ENCODE results near the gene TGFBRAP1. TPM values are rescaled to one million over a fixed set of nuclear protein-coding genes. Genes with fewer than 3 reads are reported as not detected.

Gene TGFBRAP1
- total RNA-seq, 1 donor from 2014 or later, result 10.3 TPM

DNA sequence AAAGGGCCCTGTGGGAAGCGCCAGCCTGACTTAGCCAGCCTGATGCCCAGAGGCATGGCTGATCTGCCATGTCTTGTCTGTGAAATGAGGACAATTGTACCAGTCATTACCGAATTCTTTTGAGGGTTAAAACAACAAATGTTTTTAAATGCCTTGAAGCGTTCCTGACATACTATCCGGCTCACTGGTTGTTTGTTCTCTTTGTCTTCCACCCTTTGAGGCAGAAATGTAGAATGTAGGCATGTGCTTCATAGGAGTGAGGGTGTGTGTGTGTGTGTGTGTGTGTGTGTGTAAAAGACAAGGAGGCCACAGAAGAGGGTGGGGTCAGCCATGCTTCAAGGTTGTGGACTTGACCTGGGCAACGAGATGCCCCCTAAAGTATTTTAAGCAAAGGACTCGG lies 35.5 kb downstream of the TGFBRAP1 start:
- ATAC-seq (no peak), DNase-seq (ENCODE audit: missing footprints) (no peak)
- intact Hi-C loops (cut with DNase I), result no loop called here

DNA sequence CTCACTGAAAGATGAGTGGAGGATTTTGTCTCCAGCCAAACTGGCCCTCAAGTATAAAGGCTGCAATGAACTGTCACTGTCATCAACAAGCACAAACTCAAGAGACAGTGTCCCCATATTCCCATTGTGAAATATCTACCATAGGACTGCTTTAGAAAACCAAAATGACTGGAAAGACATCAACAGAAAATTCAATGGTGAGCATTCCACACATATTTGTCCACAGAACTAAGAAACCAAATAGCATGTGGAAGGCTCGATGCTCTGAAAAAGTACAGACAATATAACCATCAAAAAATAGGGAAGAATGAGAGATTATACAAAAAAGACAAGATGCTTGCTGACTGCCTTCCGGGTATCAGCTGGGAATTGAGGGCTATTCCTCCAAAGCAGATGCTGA lies 37.6 kb downstream of the TGFBRAP1 start:
- no peak for DNase-seq (ENCODE audit: missing footprints)
- no peak for ATAC-seq
- intact Hi-C loops (cut with DNase I), result no loop called here

DNA sequence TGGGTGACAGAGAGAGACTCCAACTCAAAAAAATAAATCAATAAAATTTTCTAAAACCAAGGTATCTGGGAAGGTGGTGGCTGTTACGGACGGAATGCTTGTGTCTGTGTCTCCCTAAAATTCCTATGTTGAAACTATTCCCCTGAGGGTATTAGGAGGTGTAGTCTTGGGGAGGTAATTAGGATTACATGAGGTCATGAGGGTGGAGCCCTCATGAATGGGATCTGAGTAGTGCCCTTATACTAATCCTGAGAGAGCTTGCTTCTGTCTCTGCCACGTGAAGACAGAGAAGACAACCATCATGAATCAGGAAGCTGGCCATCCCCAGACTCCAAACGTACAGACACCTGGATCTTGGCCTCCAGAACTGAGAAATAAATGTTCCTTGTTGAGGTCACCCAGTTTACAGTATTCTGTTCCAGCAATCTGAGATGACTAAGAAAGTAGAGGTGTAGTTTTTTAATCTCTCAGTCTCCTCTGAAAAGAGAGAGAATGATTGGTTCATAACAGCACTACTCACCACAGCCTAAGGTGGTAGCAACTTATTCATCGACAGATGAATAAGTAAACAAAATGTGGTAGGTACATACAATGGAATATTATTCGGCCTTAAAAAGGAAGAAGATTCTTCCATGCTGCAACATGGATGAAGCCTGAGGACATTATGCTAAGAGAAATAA lies 38.4 kb downstream of the TGFBRAP1 start:
- intact Hi-C loops (cut with DNase I), result no loop called here
- DNase-seq (ENCODE audit: missing footprints) (no peak), ATAC-seq (no peak)

DNA sequence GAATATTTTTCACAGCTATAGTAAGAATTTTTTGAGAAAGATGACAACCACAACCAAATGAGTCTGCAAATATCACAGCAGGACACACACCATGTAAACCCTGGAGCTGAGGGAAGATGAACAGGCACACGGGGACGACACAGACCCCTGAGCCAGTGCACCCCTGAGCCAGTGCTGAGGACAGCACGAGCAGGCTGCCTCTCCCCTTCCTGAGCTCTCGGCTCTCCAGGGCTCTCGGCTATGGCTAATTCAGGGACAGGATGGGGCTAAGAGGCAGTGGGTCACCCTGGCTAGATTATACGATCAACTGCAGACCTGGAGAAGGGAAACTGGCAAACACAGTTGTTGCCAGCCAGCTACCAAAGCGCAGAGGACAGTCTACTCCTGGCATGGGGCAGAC lies 41.4 kb downstream of the TGFBRAP1 start:
- ATAC-seq, result no peak
- intact Hi-C loops (cut with DNase I), result no loop called here
- DNase-seq (ENCODE audit: missing footprints), result no peak

- DNase-seq (ENCODE audit: missing footprints), result no peak
- intact Hi-C loops (cut with DNase I), result no loop called here
- ATAC-seq, result no peak
Measured at GRCh38 chr2:105287692-105288091, 41.8 kb downstream of the TGFBRAP1 start.

DNA sequence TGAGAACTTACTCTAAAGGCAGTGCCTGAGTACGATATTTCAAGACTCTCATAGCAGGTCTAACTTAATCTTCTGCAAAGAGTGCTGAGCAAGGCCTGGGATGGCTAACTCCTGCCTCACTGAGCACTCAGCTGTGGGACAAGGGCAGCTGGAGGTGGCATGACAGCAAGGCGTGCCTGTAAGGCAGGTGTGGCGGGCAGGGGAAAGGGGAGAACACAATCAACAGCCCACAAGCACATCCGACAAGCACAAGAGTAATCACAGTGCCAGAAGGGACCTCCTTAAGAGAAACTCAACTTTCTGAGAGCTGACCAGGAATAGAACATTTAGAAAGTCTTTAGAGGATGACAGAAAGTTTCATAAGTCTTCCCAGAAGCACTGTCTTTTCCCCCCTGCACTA lies 46.0 kb downstream of the TGFBRAP1 start:
- intact Hi-C loops (cut with DNase I), result no loop called here
- ATAC-seq, result no peak
- no peak for DNase-seq (ENCODE audit: missing footprints)

DNA sequence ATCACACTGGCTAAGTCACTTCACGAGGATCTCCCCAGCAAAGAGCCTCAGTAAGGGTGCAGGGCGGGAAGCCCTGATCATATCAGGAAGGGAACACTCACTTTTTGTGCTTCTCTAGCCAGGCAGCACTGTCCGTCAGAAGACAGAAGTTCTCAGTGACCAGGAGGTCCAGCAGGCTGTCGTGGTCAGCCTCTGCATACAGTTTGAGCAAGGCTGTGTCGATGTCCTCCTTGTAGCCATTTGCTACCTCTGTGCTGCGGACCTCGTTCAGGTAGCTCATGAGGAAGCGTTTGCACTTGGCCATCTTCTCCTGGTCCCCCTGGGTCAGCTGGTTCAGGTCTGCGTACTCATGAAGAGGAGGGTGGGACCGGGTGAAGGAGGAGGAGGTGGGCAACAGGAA lies 49.3 kb downstream of the TGFBRAP1 start:
- intact Hi-C loops (cut with DNase I), result no loop called here
- DNase-seq (ENCODE audit: missing footprints) (no peak), ATAC-seq (no peak)

DNA sequence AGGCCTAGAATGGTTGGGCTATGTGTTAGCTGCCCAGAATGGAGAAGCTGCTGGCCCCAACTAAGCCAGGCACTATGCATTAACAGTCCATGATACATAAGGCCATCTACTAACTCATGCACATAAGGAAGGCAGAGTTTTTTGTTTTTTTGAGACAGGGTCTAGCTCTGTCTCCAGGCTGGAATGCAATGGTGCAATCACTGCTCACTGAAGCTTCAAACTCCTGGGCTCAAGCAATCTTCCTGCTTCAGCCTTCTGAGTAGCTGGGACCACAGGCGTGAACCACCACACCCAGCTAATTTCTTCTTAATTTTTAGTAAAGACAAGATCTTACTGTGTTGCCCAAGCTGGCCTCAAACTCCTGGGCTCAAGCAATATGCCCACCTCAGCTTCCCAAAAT lies 50.4 kb downstream of the TGFBRAP1 start:
- ATAC-seq, result no peak
- DNase-seq (ENCODE audit: missing footprints), result no peak
- intact Hi-C loops (cut with DNase I), result no loop called here

- intact Hi-C loops (cut with DNase I), result no loop called here
- DNase-seq (ENCODE audit: missing footprints) (no peak), ATAC-seq (no peak)
Measured at GRCh38 chr2:105278654-105279053, 50.9 kb downstream of the TGFBRAP1 start.

DNA sequence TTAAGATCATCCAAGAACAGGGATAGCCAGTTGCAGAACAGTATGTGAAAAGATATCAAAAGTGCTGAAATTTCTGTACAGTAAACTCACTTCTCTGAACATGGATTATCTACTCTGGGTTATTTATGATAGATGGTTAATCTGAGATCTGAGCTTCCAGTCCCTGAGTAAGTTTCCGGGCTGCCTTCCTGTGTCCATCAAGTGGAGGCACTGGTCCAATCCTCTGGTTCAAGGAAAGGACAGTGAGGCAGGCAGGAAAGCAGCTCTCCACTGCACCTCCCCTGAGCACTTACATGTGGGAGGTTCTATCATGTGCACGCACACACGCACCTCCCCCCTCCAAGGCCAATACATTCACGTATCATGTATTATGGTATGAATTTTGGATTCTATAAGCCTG lies 55.5 kb downstream of the TGFBRAP1 start:
- no peak for ATAC-seq
- intact Hi-C loops (cut with DNase I), result no loop called here

GRCh38 chr2:105272176-105272575 lies 57.4 kb downstream of the TGFBRAP1 start:
- DNase-seq (ENCODE audit: missing footprints) (no peak), ATAC-seq (no peak)
- intact Hi-C loops (cut with DNase I), result no loop called here

More for the DNA sequence above, 55.5 kb downstream of the TGFBRAP1 start:
- DNase-seq (ENCODE audit: missing footprints), result no peak

DNA sequence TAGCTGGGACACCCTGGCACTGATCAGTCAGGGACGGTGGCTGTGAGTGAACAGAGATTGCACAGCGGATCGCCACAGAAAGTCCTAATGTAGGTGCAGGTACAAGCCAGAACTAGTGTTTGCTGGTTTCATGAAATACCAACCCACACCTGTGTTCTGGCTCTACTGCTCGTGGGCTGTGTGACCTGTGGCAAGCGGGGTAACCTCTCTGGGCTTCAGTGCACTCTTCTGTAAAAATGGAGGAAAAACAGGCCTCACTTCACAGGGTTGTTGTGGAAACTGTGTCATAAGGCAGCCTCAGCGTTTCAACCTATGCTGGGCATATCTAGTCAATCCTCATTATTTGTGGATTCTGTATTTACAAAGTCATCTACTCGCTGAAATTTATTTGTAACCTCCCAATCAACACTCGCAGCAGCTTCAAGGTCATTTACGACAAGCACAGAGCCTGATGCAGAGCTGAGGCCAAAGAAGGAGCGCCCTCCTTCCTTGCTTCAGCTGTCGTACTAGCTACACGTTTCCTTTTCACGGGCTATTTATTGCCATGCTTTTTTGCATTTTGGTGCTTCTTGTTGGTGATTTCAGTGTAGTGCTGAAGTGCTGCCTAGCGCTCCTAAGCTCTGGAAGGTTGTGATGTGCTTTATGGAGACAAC lies 58.0 kb downstream of the TGFBRAP1 start:
- ATAC-seq (no peak), DNase-seq (ENCODE audit: missing footprints) (no peak)
- intact Hi-C loops (cut with DNase I), result no loop called here

DNA sequence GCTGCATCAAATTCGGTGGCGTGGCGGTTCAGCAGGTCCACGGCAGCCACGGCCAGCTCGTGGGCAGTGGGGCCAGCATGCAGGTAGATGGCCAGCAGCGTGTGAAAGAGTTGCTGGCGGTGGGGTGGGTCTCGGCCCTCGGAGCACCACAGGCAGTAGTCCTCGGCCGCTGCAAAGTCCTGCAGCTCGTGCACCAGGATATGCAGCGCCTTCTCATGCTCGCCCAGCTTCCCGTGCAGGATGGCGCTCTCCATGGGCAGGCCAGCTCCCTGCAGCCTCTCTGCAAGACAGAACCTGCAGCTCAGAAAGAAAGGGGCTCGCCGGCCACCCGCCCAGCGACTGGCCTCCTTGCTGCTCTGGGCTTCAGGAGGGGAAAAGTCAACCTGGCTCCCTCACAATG lies 60.1 kb downstream of the TGFBRAP1 start:
- ATAC-seq (no peak), DNase-seq (ENCODE audit: missing footprints) (no peak)
- intact Hi-C loops (cut with DNase I), result no loop called here

DNA sequence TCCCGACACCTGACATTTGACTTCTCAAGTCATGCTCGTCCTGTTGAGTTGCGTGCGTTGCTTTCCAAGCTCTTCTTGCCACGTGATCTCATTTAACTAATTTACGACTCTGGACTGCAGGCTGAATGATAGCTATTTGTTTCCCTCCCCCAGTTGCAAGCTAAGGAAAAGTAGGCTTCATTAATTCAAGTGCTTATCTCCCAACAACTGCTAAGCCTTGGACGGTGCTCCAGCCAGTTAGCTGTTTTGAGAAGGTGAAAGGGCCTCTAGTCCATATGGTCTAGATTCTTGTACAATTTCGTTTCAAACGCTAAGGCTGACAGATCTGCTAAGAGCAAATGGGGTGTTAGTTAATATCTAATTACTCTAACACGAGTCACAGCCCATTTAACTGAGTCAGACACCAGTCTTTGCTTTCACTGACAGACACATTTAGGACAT lies 66.9 kb downstream of the TGFBRAP1 start:
- ATAC-seq (no peak), DNase-seq (ENCODE audit: missing footprints) (no peak)
- intact Hi-C loops (cut with DNase I), result no loop called here

GRCh38 chr2:105261061-105261460 lies 68.5 kb downstream of the TGFBRAP1 start:
- intact Hi-C loops (cut with DNase I), result no loop called here
- ATAC-seq (no peak), DNase-seq (ENCODE audit: missing footprints) (no peak)

DNA sequence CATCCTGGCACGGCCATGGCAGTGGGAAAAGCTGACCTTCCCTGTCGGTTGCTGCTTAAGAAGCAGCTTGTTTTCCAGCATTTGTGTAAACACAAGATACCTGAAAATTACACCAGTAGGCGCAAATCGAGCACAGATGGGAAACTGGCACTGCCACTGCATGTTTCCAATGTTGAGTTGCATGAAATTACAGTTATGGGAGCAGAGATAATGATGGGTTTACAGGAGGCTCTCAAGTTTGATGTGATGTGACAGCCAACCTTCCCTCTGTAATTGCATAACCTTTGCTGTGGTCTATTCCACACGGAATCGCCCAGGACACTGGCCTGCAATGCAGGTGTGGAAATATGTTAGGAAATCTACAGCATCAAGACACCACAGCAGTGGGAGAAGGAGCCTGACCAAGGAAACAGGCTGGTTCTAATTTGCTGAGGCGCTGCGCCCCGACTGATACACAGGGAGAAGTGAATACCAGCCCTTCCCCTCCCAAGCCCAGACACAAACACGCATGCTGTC lies 70.6 kb downstream of the TGFBRAP1 start:
- no peak for DNase-seq (ENCODE audit: missing footprints)

GRCh38 chr2:105257981-105258380 lies 71.6 kb downstream of the TGFBRAP1 start:
- ATAC-seq (no peak), DNase-seq (ENCODE audit: missing footprints) (no peak)
- intact Hi-C loops (cut with DNase I), result no loop called here

More for the DNA sequence above, 70.6 kb downstream of the TGFBRAP1 start:
- ATAC-seq, result no peak
- intact Hi-C loops (cut with DNase I), result no loop called here

- intact Hi-C loops (cut with DNase I), result no loop called here
- ATAC-seq (no peak), DNase-seq (ENCODE audit: missing footprints) (no peak)
Measured at GRCh38 chr2:105256431-105257047, 73.0 kb downstream of the TGFBRAP1 start.

GRCh38 chr2:105255979-105256378 lies 73.6 kb downstream of the TGFBRAP1 start:
- ATAC-seq (no peak), DNase-seq (ENCODE audit: missing footprints) (no peak)
- intact Hi-C loops (cut with DNase I), result no loop called here
